Fibroblast of mammary gland (primary cell): Measurements from ENCODE around the gene KIAA1671.

Experiments used
- DNase-seq: peaks from one replicate; pipeline ENCODE4 v3.0.0-alpha.2; 2010; ENCODE audit warnings: low read depth
- H3K4me3 ChIP-seq: 2 replicates; pipeline ENCODE4 v1.5.1; 2011; ENCODE audit warnings: low read depth, mild to moderate bottlenecking, low read length, moderate library complexity; ENCODE audit not compliant: control insufficient read depth
- CTCF ChIP-seq: conservative IDR thresholded peaks from 2 replicates; pipeline ENCODE4 v1.5.1; 2011; ENCODE audit warnings: low read depth, low read length, inconsistent platforms; ENCODE audit not compliant: control insufficient read depth, insufficient read depth

KIAA1671 gene

GRCh38 chr22:24994070-24994763 lies 41.7 kb downstream of the KIAA1671 start:
- no peak overlapping the region for H3K4me3 ChIP-seq
- peak; percentile 20 for DNase-seq
- TF ChIP-seq CTCF = no peak

GRCh38 chr22:24995649-24996180 lies 43.2 kb downstream of the KIAA1671 start:
- DNase-seq = no peak
- TF ChIP-seq CTCF = no peak
- H3K4me3 ChIP-seq = no peak overlapping the region

GRCh38 chr22:24996420-24996952 lies 44.0 kb downstream of the KIAA1671 start:
- DNase-seq = peak; percentile 23
- no peak for TF ChIP-seq CTCF
- no peak overlapping the region for H3K4me3 ChIP-seq

GRCh38 chr22:24997023-24997422 lies 44.5 kb downstream of the KIAA1671 start:
- no peak for TF ChIP-seq CTCF
- no peak for DNase-seq
- H3K4me3 ChIP-seq = no peak overlapping the region

GRCh38 chr22:25000686-25001085 lies 48.2 kb downstream of the KIAA1671 start:
- no peak overlapping the region for H3K4me3 ChIP-seq
- no peak for TF ChIP-seq CTCF
- DNase-seq = no peak

GRCh38 chr22:25002241-25002985 lies 49.9 kb downstream of the KIAA1671 start:
- TF ChIP-seq CTCF = no peak
- H3K4me3 ChIP-seq = no peak overlapping the region
- DNase-seq = no peak
